ENCODE data around the gene ARHGAP18.

DNA sequence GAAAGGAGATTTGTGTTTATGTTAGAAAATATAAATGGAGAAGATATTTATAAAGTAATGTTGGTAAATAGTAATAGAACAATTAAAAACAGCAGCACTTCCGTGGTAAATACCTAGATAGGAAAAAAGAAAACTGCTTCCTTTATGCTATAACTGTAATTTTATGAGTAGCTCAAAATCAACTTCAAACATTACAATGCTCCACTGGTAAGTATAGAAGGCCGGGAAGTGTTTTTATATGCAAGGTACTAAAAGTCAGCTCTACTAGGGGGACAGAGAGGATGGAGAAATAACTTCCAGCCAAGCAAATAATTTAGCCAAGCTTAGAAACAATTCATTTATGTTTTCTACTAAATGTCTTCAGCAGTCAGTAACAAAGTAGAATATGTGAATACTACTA, 56.7 kb downstream of the ARHGAP18 start:
- TF ChIP-seq CTCF (conservative IDR thresholded peaks at IDR 0.05; ENCODE audit: low read length): no peak
- TF ChIP-seq EZH2phosphoT487 (IDR thresholded peaks at IDR 0.05; ENCODE audit: borderline replicate concordance): no peak
